Dermis lymphatic vessel endothelial cell (primary cell): ENCODE measurements around the gene OLIG1. TPM values are rescaled to one million over a fixed set of nuclear protein-coding genes. Genes with fewer than 3 reads are reported as not detected.

Experiments used
- total RNA-seq: library from RNA; depleted of rRNA; stranded (reverse); fragments of >200 nt; gene quantifications from 2 replicates; pipeline ENCODE4 v1.2.1, GENCODE V29; 2014

OLIG1 gene, protein sequence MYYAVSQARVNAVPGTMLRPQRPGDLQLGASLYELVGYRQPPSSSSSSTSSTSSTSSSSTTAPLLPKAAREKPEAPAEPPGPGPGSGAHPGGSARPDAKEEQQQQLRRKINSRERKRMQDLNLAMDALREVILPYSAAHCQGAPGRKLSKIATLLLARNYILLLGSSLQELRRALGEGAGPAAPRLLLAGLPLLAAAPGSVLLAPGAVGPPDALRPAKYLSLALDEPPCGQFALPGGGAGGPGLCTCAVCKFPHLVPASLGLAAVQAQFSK
- total RNA-seq = not detected in 2 replicates

GRCh38 chr21:33069994-33070743, at the start of gene OLIG1:
TSS of gene OLIG1 (plus strand) at chr21:33070141. CDS start at chr21:33070247, 106 bp downstream.

GRCh38 chr21:33025489-33026442, 44.2 kb upstream of the OLIG1 start, which contains the start of gene OLIG2:
TSS of gene OLIG2 (plus strand) at chr21:33025935. CDS start at chr21:33026863, 928 bp downstream.

Other genes with a start within 250 kb of the OLIG1 start
- gene OLIG2, start 44.2 kb upstream of the OLIG1 start, total RNA-seq = not detected in 2 replicates
- 8.2 and 9.4 TPM in 2 replicates for gene IFNAR2, start 159.8 kb downstream of the OLIG1 start, total RNA-seq
- 51.9 and 56.3 TPM in 2 replicates for gene IL10RB, start 196.2 kb downstream of the OLIG1 start, total RNA-seq